Measurements from ENCODE around the gene EIF6.

The EIF6 gene

GRCh38 chr20:35293303-35294292 is 9.0 kb upstream of the EIF6 start:
- ATAC-seq: no peak
- no peak for DNase-seq

- DNase-seq (no peak), ATAC-seq (no peak)
These were observed 8.1 kb upstream of the EIF6 start for GRCh38 chr20:35292504-35293285.

GRCh38 chr20:35291654-35292503 is 7.3 kb upstream of the EIF6 start, which contains the start of gene FAM83C:
Gene FAM83C, minus strand, starts transcription at chr20:35292425. Its CDS starts 121 bp downstream, at chr20:35292304.
- ATAC-seq: no peak
- DNase-seq: no peak

GRCh38 chr20:35290887-35291417 is 6.4 kb upstream of the EIF6 start:
- DNase-seq: no peak
- ATAC-seq: no peak

GRCh38 chr20:35290186-35290886 is 5.8 kb upstream of the EIF6 start:
- DNase-seq: no peak
- no peak for ATAC-seq

GRCh38 chr20:35288325-35289060 is 3.9 kb upstream of the EIF6 start:
- DNase-seq (no peak), ATAC-seq (no peak)

GRCh38 chr20:35287509-35288324 is 3.1 kb upstream of the EIF6 start:
- ATAC-seq (no peak), DNase-seq (no peak)

- ATAC-seq: no peak
- DNase-seq: no peak
These were observed 2.4 kb upstream of the EIF6 start for GRCh38 chr20:35286899-35287508.

- ATAC-seq (no peak), DNase-seq (no peak)
These were observed 1.7 kb upstream of the EIF6 start for GRCh38 chr20:35286077-35286898.

- ATAC-seq: no peak
- DNase-seq: no peak
These were observed 1.2 kb upstream of the EIF6 start for GRCh38 chr20:35285806-35286076.

- DNase-seq (no peak), ATAC-seq (no peak)
These were observed 627 bp upstream of the EIF6 start for GRCh38 chr20:35284992-35285805.

- ATAC-seq (no peak), DNase-seq (no peak)
These were observed 918 bp downstream of the EIF6 start for GRCh38 chr20:35283441-35284266.

GRCh38 chr20:35281506-35282101 is 3.0 kb downstream of the EIF6 start:
- ATAC-seq (no peak), DNase-seq (no peak)

- ATAC-seq: no peak
- no peak for DNase-seq
These were observed 4.0 kb downstream of the EIF6 start for GRCh38 chr20:35280523-35280922.

GRCh38 chr20:35279533-35280174 is 4.9 kb downstream of the EIF6 start:
- no peak for ATAC-seq
- DNase-seq: no peak

- no peak for DNase-seq
- no peak for ATAC-seq
These were observed 5.5 kb downstream of the EIF6 start for GRCh38 chr20:35279040-35279439.
